Ovary (tissue), 3 donors: ENCODE results near the gene SLC16A10.

Experiments
- EP300 ChIP-seq: sonication (generic); formaldehyde crosslinking; IDR thresholded peaks from one replicate; pipeline ENCODE4 v1.6.1; 2017; ENCODE audit warnings: antibody characterized with exemption
- TF ChIP-seq, protein P1 (sequence below), 3 donors: fragments of 450-650 bp in 2 of 3; fragments of 200-600 bp in 1 of 3; IDR thresholded peaks; one replicate each; pipeline versions ENCODE4 v1.5.1 to v1.8.0; 2016 to 2022; ENCODE audit warnings: antibody characterized with exemption in 3 of 3, mild to moderate bottlenecking in 1 of 3
- donor health status: DM: no; HTN: no; CAD: no.

DNA sequence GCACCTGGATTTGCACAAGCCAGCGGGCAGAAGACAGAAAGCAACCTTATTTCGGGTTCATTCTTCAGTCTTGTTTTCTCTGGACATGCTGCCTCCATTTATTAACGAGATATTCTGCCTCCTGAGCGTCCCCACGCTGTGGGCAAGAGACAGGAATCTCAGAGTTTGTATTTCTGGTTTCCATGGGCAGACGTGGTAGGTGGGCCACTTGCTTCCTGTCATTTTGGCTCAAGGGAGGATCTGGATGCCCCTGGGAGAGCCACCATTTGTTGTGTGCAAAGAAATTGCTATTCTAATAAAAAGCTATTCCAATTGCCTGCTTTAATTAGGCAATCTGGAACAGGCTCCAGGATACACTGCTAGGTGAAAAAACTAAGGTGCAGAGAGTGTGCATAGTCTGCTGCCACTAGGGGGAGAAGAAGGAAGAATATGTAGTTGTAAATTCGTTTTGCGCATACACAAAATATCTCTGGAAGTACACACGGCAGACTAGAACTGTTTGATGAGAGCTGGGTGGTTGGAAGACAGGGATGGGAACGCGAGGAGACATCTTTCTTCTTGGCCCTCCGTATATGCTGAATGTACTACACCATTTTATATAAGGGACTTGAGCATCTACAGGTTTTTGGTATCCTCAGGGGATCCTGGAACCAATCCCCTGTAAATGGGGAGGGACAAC lies 30.1 kb upstream of the SLC16A10 start:
- TF ChIP-seq, protein P1, sequence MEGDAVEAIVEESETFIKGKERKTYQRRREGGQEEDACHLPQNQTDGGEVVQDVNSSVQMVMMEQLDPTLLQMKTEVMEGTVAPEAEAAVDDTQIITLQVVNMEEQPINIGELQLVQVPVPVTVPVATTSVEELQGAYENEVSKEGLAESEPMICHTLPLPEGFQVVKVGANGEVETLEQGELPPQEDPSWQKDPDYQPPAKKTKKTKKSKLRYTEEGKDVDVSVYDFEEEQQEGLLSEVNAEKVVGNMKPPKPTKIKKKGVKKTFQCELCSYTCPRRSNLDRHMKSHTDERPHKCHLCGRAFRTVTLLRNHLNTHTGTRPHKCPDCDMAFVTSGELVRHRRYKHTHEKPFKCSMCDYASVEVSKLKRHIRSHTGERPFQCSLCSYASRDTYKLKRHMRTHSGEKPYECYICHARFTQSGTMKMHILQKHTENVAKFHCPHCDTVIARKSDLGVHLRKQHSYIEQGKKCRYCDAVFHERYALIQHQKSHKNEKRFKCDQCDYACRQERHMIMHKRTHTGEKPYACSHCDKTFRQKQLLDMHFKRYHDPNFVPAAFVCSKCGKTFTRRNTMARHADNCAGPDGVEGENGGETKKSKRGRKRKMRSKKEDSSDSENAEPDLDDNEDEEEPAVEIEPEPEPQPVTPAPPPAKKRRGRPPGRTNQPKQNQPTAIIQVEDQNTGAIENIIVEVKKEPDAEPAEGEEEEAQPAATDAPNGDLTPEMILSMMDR (IDR thresholded peaks at IDR 0.05): peak in 1 of 3 donors; percentile 52
- TF ChIP-seq EP300: no peak
